ENCODE results near the gene YLPM1.
"Not testable (repeated sequence)": the region's sequence is repeated elsewhere in the genome, so short reads cannot be mapped to it uniquely, and the experiment has no call there.

Gene YLPM1, protein sequence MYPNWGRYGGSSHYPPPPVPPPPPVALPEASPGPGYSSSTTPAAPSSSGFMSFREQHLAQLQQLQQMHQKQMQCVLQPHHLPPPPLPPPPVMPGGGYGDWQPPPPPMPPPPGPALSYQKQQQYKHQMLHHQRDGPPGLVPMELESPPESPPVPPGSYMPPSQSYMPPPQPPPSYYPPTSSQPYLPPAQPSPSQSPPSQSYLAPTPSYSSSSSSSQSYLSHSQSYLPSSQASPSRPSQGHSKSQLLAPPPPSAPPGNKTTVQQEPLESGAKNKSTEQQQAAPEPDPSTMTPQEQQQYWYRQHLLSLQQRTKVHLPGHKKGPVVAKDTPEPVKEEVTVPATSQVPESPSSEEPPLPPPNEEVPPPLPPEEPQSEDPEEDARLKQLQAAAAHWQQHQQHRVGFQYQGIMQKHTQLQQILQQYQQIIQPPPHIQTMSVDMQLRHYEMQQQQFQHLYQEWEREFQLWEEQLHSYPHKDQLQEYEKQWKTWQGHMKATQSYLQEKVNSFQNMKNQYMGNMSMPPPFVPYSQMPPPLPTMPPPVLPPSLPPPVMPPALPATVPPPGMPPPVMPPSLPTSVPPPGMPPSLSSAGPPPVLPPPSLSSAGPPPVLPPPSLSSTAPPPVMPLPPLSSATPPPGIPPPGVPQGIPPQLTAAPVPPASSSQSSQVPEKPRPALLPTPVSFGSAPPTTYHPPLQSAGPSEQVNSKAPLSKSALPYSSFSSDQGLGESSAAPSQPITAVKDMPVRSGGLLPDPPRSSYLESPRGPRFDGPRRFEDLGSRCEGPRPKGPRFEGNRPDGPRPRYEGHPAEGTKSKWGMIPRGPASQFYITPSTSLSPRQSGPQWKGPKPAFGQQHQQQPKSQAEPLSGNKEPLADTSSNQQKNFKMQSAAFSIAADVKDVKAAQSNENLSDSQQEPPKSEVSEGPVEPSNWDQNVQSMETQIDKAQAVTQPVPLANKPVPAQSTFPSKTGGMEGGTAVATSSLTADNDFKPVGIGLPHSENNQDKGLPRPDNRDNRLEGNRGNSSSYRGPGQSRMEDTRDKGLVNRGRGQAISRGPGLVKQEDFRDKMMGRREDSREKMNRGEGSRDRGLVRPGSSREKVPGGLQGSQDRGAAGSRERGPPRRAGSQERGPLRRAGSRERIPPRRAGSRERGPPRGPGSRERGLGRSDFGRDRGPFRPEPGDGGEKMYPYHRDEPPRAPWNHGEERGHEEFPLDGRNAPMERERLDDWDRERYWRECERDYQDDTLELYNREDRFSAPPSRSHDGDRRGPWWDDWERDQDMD (N-terminal part only)

DNA sequence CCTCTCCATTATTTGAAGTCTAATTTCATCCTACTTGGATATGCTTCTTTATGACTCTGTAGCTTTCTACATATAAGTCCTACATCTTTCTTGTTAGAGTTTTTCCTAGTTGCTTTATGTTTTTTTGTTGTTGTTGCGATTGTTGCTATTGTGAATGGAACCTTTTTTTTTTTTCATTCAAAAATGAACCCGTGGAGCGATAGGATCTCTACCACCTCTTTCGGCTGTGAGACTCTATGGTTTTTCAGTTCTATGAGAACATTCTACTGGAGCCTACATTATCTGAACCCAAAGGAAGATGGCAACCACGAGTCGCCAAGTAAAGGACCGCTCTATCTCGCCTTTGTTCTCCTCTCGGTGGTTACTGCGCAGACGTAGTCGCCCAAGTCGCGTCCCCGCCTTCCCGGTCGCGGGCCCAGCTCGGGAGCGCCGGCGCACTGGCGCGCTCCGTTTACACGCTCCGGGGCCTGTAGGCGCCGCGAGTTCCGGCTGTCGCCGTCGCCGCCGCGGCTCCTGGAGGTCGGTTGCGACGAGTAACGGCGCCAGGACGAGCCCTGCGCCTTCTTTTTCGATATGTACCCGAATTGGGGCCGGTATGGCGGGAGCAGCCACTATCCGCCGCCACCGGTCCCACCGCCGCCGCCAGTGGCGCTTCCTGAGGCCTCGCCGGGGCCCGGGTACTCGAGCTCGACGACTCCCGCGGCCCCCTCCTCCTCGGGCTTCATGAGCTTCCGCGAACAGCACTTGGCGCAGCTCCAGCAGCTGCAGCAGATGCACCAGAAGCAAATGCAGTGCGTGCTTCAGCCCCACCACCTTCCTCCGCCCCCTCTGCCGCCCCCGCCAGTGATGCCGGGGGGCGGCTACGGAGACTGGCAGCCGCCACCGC lies at the start of gene YLPM1:
TSS of gene YLPM1 (plus strand) at position 400 of the 886 bp plus-strand sequence. CDS start at position 574, 174 bp downstream.
- DNase-seq (ENCODE audit: insufficient read length, low spot score) (peak; percentile 84), FAIRE-seq (peak; percentile 98)

DNA sequence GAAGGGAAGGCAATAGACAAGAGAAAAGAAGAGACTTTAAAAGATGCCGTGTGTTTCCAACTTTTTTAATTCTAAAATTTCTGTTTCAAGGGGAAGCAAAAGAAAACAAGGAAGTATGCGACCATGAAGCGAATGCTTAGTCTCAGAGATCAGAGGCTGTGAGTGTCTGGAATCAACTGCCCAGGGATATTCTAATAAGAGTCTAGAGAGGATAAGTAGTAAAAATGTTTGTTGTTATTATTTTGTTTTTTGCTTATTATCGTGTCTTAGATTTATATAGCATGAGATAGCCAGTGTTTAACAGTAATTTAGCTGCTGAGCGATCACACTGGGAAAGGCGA lies 49.8 kb upstream of the YLPM1 start:
- DNase-seq (ENCODE audit: insufficient read length, low spot score) = no peak
- FAIRE-seq = no peak

DNA sequence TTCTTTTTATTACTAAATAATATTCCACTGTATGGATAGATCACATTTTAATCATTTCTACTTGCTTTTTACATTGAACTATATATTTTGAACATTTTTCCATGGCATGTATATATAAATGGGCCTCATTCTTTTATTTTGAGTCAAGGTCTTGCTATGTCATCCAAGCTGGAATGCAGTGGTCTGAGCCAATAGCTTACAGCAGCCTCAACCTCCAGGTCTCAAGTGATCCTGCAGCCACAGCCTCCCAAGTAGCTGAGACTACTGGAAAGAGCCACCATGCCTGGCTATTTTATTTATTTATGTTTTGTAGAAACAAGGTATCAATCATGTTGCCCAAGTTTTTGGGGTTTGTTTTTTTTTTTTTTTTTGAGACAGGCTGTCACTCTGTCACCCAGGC lies 42.6 kb upstream of the YLPM1 start:
- DNase-seq (ENCODE audit: insufficient read length, low spot score) (no peak), FAIRE-seq (no peak)

DNA sequence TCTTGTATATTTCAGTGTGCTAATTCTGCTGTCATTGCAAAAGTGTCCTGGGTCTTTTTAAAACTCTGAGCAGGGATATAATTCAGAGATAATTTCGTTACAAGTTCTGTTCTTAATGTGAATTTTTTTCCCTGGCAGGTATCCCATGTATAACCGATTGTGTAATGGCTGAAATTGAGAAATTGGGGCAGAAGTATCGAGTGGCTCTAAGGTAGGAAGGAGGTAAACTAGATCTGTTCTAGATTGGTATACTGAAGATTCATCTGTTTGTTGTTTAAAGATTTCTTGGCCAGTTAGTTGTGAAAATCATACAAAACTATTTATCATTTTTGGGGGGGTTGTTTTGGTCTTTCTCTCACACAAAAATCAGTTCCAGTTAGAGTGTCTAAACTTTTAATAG lies 40.0 kb upstream of the YLPM1 start:
- DNase-seq (ENCODE audit: insufficient read length, low spot score) = no peak
- no peak for FAIRE-seq

DNA sequence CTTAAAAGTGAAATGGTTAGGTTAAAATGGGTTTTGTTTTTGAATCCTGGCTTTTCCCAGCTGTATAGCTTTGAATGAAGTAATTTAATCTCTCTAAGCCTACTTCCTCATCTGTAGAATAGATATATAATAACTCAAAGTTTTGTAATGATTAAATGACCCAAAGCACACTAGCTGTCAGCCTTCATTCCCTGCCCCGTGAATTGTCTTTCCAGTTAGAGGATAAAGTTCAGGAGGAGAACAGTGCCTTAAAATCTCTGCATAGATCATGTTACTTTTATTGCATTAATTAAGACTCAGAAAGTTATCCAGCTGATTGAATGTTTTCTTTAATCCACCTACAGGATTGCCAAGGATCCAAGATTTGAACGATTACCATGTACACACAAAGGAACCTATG lies 30.7 kb upstream of the YLPM1 start:
- no peak for FAIRE-seq
- no peak for DNase-seq (ENCODE audit: insufficient read length, low spot score)

DNA sequence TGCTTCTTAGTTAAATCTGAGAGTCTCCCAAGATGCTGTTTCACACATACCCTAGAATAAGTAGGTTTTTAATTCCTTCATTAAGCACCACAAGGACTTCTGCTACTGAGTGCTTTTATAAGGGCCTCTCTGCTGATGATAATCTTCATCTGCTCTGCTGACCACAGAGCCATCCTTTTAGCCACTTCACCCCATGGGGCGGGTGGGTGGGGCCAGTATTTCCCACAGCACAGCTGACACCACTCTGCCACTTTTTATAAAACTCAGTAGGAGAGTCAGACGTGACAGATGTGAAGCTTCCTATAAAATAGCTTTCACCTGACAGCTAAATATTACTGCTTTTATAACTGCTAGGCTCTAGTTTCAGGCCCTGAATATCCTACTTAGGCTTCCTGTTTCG lies 29.9 kb upstream of the YLPM1 start:
- DNase-seq (ENCODE audit: insufficient read length, low spot score) (no peak), FAIRE-seq (no peak)

DNA sequence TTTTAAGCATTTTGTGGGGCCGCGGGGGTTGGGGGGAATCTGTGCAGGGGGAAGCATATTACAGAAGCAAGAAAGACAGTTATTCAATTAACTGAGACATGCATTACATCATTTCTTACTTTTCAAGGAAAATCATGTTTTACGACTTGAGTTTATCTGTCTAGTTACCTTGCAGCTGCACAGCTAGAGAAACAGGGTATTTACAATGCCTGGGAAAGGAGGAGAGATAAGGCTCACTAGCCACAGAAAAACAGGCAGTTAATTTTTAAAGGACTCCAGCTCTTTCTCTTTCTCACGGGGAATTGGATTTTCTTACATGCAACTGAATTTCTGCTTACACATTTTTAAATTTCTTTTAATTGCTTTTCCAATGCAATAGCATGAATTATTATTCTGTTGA lies 28.0 kb upstream of the YLPM1 start:
- DNase-seq (ENCODE audit: insufficient read length, low spot score) (no peak), FAIRE-seq (no peak)

DNA sequence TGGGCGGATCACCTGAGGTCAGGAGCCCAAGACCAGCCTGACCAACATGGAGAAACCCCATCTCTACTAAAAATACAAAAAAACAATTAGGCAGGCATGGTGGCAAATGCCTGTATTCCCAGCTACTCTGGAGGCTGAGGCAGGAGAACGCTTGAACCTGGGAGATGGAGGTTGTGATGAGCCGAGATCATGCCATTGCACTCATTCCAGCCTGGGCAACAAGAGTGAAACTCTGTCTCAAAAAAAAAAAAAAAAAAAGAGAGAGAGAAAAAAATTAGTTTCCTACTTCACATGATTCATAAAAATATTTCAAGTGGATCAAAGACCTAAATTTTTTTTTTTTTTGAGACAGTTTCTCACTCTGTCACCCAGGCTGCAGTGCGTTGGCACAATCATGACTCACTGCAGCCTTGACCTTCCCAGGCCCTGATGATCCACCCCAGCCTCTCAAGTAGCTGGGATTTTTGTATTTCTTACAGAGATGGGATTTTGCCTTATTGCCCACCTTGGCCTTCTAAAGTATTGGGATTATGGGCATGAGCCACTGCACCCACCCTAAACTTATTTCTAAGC lies 25.3 kb upstream of the YLPM1 start:
- no peak for FAIRE-seq
- no peak for DNase-seq (ENCODE audit: insufficient read length, low spot score)

DNA sequence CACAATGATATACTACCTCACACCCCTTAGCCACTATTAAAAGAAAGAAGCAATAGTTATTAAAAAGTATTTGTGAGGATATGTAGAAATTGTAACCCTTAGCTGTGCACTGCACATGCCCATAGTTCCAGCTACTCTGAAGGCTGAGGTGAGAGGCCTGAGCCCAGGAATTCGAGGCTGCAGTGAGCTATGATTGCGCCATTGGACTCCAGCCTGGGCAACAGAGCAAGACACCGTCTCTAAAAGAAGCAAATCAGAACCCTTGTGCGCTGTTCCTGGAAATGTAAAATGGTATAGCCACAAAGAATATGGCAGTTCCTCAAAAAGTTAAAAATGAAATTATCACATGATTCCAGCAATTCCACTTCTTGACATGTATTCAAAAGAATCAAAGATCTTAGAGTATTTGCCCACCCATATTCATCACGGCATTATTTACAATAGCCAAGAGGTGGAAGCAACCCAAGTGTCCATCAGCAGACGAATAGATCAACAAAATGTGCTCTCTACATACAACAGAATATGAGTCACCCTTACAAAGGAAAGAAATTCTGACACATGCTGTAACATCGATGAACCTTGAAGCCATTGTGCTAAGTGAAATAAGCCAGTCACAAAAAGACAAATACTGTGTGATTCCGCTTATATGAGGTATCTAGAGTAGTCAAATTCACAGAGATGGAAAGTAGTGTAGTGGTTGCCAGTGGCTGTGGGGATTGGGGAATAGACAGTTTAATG lies 23.7 kb upstream of the YLPM1 start:
- no peak for FAIRE-seq
- DNase-seq (ENCODE audit: insufficient read length, low spot score) = no peak

DNA sequence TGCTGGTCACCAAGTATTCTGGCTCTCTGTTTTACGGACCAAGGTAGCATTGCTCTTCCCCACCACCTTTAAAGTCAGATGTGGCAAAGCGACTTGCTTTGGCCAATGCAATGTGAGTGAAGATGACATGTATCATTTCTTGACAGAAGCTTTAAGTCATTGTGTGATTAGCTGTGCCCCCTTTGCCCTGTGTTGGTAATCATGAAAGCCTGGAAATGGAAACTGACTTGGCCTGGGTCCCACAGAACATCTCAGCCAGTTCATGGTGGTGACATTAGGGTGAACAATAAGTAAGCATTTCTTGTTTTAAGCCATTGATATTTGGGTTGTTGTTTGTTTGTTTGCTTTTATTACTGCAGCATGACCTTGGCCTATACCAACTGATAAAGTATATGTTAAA lies 15.9 kb upstream of the YLPM1 start:
- no peak for DNase-seq (ENCODE audit: insufficient read length, low spot score)
- FAIRE-seq = no peak

DNA sequence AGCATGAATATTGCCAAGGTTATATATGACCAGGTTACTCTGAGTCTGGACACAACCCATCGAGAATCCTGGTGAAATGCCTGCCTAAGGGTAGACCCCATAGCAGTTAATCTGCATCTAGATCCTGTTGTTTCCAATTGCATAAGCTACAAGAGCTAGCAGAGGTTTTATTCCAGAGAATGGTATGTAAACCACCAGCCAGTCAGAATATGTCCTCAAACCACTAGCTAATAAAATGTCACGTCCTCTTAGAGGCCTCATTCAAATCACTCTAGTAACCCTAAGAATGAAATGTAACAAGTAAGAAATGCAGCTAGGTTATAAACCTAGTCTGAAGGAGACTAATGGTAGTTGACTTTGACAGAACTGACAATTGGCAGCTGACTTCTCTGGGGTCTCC lies 9.0 kb upstream of the YLPM1 start:
- no peak for FAIRE-seq

DNA sequence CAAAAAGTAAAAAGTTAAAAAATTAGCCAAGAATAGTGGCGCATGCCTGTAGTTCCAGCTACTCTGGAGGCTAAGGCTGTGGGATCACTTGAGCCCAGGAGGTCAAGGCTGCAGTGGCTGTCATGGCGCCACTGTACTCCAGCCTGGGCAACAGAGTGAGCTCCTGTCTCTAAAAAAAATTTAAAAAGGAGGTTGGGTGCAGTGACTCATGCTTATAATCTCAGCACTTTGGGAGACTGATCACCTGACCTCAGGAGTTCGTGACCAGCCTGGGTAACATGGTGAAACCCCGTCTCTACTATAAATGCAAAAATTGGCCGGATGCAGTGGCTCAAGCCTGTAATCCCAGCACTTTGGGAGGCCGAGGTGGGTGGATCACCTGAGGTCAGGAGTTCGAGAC lies 8.2 kb upstream of the YLPM1 start:
- DNase-seq (ENCODE audit: insufficient read length, low spot score) = no peak
- no peak for FAIRE-seq

More for the DNA sequence above, 9.0 kb upstream of the YLPM1 start:
- DNase-seq (ENCODE audit: insufficient read length, low spot score) = no peak

DNA sequence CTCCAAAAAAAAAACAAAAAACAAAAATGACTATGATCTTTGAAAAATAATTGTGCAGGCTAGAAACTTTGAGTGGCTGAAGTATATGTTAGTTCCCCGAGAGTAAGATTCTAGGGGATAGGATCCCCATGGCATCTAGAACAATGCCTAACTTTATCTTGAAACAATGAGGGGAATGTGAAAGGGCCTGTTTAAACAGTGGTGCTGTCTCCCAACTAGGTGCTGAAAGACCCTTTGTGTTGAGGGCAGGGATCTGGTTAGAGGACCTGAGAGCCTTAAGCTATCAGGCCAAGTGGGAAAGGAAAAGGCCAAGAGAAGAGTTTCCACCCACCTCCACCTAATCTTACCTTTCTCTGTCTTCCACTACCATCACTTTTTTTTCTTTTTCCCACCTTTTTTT lies 6.8 kb upstream of the YLPM1 start:
- DNase-seq (ENCODE audit: insufficient read length, low spot score) (no peak), FAIRE-seq (no peak)

DNA sequence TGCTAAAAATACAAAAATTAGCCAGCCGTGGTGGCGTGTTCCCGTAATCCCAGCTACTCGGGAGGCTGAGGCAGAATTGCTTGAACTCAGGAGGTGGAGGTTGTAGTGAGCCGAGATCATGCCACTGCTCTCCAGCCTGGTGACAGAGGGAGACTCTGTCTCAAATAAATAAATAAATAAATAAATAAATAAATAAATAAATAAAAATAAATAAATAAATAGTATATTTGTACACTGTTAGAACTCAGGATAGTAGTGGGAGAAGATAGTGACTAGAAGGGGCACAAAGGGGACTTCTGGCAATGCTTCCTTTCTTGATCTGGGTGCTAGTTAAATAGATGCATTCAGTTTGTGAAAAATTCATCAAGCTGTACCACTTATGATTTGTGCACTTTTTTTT lies 4.6 kb upstream of the YLPM1 start:
- FAIRE-seq = peak; percentile 39

DNA sequence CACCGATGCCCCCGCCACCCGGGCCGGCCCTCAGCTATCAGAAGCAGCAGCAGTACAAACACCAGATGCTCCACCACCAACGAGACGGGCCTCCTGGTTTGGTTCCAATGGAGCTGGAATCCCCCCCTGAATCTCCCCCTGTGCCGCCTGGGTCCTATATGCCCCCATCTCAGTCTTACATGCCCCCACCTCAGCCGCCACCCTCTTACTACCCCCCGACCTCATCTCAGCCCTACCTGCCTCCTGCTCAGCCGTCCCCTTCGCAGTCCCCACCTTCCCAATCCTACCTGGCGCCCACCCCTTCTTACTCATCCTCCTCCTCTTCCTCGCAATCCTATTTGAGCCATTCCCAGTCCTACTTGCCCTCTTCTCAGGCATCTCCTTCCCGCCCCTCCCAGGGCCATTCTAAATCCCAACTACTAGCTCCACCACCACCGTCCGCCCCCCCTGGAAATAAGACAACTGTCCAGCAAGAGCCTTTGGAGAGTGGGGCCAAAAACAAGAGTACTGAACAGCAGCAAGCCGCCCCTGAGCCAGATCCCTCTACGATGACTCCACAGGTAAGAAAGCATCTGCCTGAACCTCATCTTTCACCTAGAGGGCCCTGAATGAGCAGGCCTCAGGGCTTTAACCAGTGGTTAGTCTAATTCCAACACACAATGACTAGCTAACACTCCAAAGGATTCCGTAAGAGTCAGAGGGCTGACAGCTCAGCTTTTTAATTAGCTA lies 851 bp downstream of the YLPM1 start:
- FAIRE-seq = peak; percentile 70

More for the DNA sequence above, 4.6 kb upstream of the YLPM1 start:
- not testable (repeated sequence) for DNase-seq (ENCODE audit: insufficient read length, low spot score)

DNA sequence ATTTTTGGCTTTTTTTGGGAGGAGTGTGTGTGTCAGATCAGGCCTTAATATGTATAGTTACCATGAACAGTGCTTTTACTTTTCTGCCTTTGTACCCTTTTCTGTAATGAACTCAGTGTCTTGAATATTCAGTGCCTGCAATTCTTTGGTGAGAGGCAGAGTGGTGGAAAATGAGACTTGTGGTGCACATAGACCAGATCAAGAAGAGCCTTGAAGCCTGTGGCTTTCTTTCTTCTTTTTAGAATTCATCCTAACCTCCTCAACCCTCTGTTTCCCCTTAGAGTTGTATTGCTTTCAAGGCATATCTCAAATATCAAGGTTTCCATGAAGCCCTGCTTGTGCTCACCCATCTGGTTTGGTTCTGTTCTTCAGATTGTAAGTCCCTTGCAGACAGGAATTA lies 2.6 kb downstream of the YLPM1 start:
- DNase-seq (ENCODE audit: insufficient read length, low spot score) (no peak), FAIRE-seq (no peak)

More for the DNA sequence above, 851 bp downstream of the YLPM1 start:
- DNase-seq (ENCODE audit: insufficient read length, low spot score) = no peak

DNA sequence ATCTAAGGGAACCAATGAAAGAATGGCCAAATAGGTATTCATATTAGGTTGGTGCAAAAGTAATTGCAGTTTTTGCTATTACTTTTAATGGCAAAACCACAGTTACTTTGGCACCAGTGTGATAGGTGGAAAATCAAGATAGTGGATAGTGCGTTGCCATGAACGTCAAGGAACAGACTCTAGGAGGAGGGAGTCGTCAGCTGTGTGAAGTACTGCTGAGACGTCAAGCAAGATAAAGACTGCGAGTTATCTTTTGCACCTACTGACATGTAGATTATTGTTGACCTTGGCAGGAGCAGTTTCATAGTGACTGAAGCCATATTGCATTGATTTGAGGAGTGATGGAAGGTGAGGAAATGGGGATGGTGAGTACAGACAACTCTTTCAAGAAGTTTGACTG lies 8.3 kb downstream of the YLPM1 start:
- FAIRE-seq (no peak), DNase-seq (ENCODE audit: insufficient read length, low spot score) (no peak)

DNA sequence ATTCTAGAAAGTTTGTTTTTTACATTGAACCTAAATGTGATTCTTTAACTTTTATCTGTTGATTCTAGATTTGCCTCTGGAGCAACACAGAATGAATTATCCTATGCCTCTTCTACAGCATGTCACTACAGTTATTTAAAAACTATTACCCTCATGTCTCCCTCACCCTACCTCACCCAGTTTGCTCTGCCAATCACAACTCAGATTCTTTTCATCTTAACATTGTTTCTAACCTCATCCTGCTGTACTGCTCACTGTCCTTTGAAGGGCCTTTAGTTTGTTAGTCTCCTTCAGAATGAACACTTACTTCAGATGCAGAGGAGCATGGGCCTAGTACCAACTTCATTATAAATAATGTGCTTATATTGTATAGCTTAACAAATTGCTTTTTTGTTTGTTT lies 21.5 kb downstream of the YLPM1 start:
- DNase-seq (ENCODE audit: insufficient read length, low spot score) = no peak
- FAIRE-seq = no peak

Measured in GM19239 (cell line).